Caco-2 (cell line): Measurements from ENCODE around the gene MACROH2A2. TPM values are rescaled to one million over a fixed set of nuclear protein-coding genes. Genes with fewer than 3 reads are reported as not detected.

Experiments used
- BruUV-seq: library from RNA; stranded (reverse); fragments of 400-500 nt; replicated peaks from 2 replicates; lab custom pipeline; 2021; lab: Mats Ljungman, UMichigan
- CTCF ChIA-PET: fragments of 300-600 bp; sonication (Branson Sonifier 250); formaldehyde crosslinking; loops from one replicate; lab custom pipeline; 2022; ENCODE audit warnings: antibody characterized with exemption; lab: Charles Lee
- POLR2A ChIA-PET: fragments of 300-600 bp; sonication (Branson Sonifier 250); formaldehyde crosslinking; loops from one replicate; lab custom pipeline; 2022; ENCODE audit warnings: antibody characterized with exemption; lab: Charles Lee
- DNase-seq, 2 experiments: peaks; one replicate each; pipeline versions ENCODE4 v3.0.0 to v3.0.0-alpha.2; 2020 to 2022
- H3K27me3 ChIP-seq: replicated peaks from 2 replicates; pipeline ENCODE4 v1.6.0; 2011; ENCODE audit warnings: low read length; ENCODE audit not compliant: control insufficient read depth, insufficient read depth
- H3K36me3 ChIP-seq: 2 replicates; pipeline ENCODE4 v1.5.1; 2011; ENCODE audit warnings: low read length; ENCODE audit not compliant: control insufficient read depth, insufficient read depth
- H3K4me1 ChIP-seq: fragments of 250-450 bp; sonication (Bioruptor Pico); 2 replicates; pipeline ENCODE4 v1.5.1; 2020; ENCODE audit warnings: mild to moderate bottlenecking
- H3K4me3 ChIP-seq: 2 replicates; pipeline ENCODE4 v1.5.1; 2011; ENCODE audit warnings: low read depth, mild to moderate bottlenecking, control low read depth, low read length
- H3K9me3 ChIP-seq: fragments of 250-450 bp; sonication (Bioruptor Pico); 2 replicates; pipeline ENCODE4 v1.5.1; 2020; ENCODE audit warnings: mild to moderate bottlenecking, moderate library complexity
- H3K27ac Mint-ChIP-seq: one replicate; pipeline ENCODE4 v1.8.0; 2022; ENCODE audit warnings: mixed read lengths; ENCODE audit not compliant: unreplicated experiment
- H3K27me3 Mint-ChIP-seq: one replicate; pipeline ENCODE4 v1.8.0; 2022; ENCODE audit warnings: mixed read lengths; ENCODE audit not compliant: insufficient read depth, unreplicated experiment
- H3K36me3 Mint-ChIP-seq: one replicate; pipeline ENCODE4 v1.8.0; 2022; ENCODE audit warnings: mild to moderate bottlenecking, mixed read lengths; ENCODE audit not compliant: insufficient read depth, unreplicated experiment
- H3K4me1 Mint-ChIP-seq: one replicate; pipeline ENCODE4 v1.8.0; 2022; ENCODE audit warnings: low read depth, mixed read lengths; ENCODE audit not compliant: unreplicated experiment
- H3K4me3 Mint-ChIP-seq: one replicate; pipeline ENCODE4 v1.8.0; 2022; ENCODE audit warnings: mild to moderate bottlenecking, moderate library complexity, mixed read lengths; ENCODE audit not compliant: unreplicated experiment
- H3K9me3 Mint-ChIP-seq: one replicate; pipeline ENCODE4 v1.8.0; 2022; ENCODE audit warnings: mixed read lengths; ENCODE audit not compliant: unreplicated experiment
- CTCF ChIP-seq, 2 experiments: fragments of 200-600 bp in 1 of 2; IDR thresholded peaks; 1 replicate in 1 of 2; 2 replicates in 1 of 2; pipeline versions ENCODE4 v1.5.1 to v1.8.0; 2011 to 2022; ENCODE audit warnings: antibody characterized with exemption in 1 of 2, control low read depth in 1 of 2, inconsistent platforms in 1 of 2, low read depth in 1 of 2, low read length in 1 of 2, mild to moderate bottlenecking in 1 of 2, moderate library complexity in 1 of 2; ENCODE audit not compliant: insufficient read depth in 1 of 2, severe bottlenecking in 1 of 2, unreplicated experiment in 1 of 2
- intact Hi-C: fragments of 100-400 bp; cut with micrococcal nuclease; formaldehyde crosslinking; loops from one replicate; pipeline ENCODE4 v1.10.0; 2022; ENCODE audit not compliant: unreplicated experiment
- total RNA-seq: library from RNA; stranded (reverse); gene quantifications from 2 replicates; pipeline ENCODE4 v1.2.3, GENCODE V29; 2022

The MACROH2A2 gene
- total RNA-seq, 1 experiment from 2014 or later, result 6.1 TPM

GRCh38 chr10:70111496-70111895 is 58.9 kb downstream of the MACROH2A2 start:
- Histone ChIP-seq H3K36me3 (no peaks in the 10 kb centered on the region), H3K9me3 (no peaks in the 10 kb centered on the region), H3K4me1 (peaks cover 11% of the 10 kb centered on the region), H3K27me3 (no peaks in the 10 kb centered on the region), H3K4me3 (no peak overlapping the region)
- Mint-ChIP-seq H3K36me3 (peaks cover 26% of the 10 kb centered on the region), H3K4me1 (no peaks in the 10 kb centered on the region), H3K4me3 (no peak overlapping the region), H3K27ac (no peak overlapping the region), H3K9me3 (no peaks in the 10 kb centered on the region), H3K27me3 (no peaks in the 10 kb centered on the region)
- CTCF ChIA-PET, result interaction anchor here (0.6 kb wide), 1 partner anchor 258 kb away, joined by 3 read pairs; no protein-coding TSS in a partner anchor
- POLR2A ChIA-PET, result no interaction called here
- no TSS peak for BruUV-seq
- no peak for DNase-seq
- intact Hi-C loops, result no loop called here
- no peak for TF ChIP-seq CTCF (IDR thresholded peaks at IDR 0.05; ENCODE audit: insufficient read depth in 1 of 2, low read depth in 1 of 2, low read length in 1 of 2, severe bottlenecking in 1 of 2, unreplicated experiment in 1 of 2)

- Mint-ChIP-seq H3K36me3 (peaks cover 26% of the 10 kb centered on the region), H3K27me3 (no peaks in the 10 kb centered on the region), H3K27ac (no peak overlapping the region), H3K4me1 (no peaks in the 10 kb centered on the region), H3K9me3 (no peaks in the 10 kb centered on the region), H3K4me3 (no peak overlapping the region)
- no TSS peak for BruUV-seq
- Histone ChIP-seq H3K27me3 (no peaks in the 10 kb centered on the region), H3K4me3 (no peak overlapping the region), H3K9me3 (no peaks in the 10 kb centered on the region), H3K36me3 (no peaks in the 10 kb centered on the region), H3K4me1 (peaks cover 11% of the 10 kb centered on the region)
- intact Hi-C loops, result no loop called here
- ChIA-PET CTCF (interaction anchor here (0.6 kb wide), 1 partner anchor 257 kb away, joined by 3 read pairs; no protein-coding TSS in a partner anchor), POLR2A (no interaction called here)
- TF ChIP-seq CTCF (IDR thresholded peaks at IDR 0.05; ENCODE audit: insufficient read depth in 1 of 2, low read depth in 1 of 2, low read length in 1 of 2, severe bottlenecking in 1 of 2, unreplicated experiment in 1 of 2), result no peak
- no peak for DNase-seq
These were observed 59.4 kb downstream of the MACROH2A2 start for GRCh38 chr10:70112071-70112470.

GRCh38 chr10:70114902-70115301 is 62.3 kb downstream of the MACROH2A2 start:
- H3K36me3 ChIP-seq, result no peaks in the 10 kb centered on the region
- no peaks in the 10 kb centered on the region for H3K27me3 Mint-ChIP-seq
- no peaks in the 10 kb centered on the region for H3K4me1 ChIP-seq
- H3K9me3 ChIP-seq, result no peaks in the 10 kb centered on the region
- no peak overlapping the region for H3K27ac Mint-ChIP-seq
- TF ChIP-seq CTCF (IDR thresholded peaks at IDR 0.05; ENCODE audit: insufficient read depth in 1 of 2, low read depth in 1 of 2, low read length in 1 of 2, severe bottlenecking in 1 of 2, unreplicated experiment in 1 of 2), result peak in 1 of 2 experiments; percentile 34
- no peaks in the 10 kb centered on the region for H3K4me1 Mint-ChIP-seq
- no peak overlapping the region for H3K4me3 Mint-ChIP-seq
- peaks cover 26% of the 10 kb centered on the region for H3K36me3 Mint-ChIP-seq
- no TSS peak for BruUV-seq
- H3K9me3 Mint-ChIP-seq, result no peaks in the 10 kb centered on the region
- DNase-seq, result peak in 1 of 2 experiments; percentile 49
- POLR2A ChIA-PET, result interaction anchor here (1.0 kb wide), 1 partner anchor 31 kb away, joined by 3 read pairs; no protein-coding TSS in a partner anchor
- CTCF ChIA-PET, result interaction anchor here (1.3 to 4.2 kb wide), 11 partner anchors 12 to 273 kb away, joined by 3 to 105 read pairs (median 10); partner anchors contain the start of gene TYSND1
- no peak overlapping the region for H3K4me3 ChIP-seq
- intact Hi-C loops, result no loop called here
- H3K27me3 ChIP-seq, result no peaks in the 10 kb centered on the region
